Heart left ventricle (tissue), 16 donors: ENCODE data around the gene TMEM254. TPM values are rescaled to one million over a fixed set of nuclear protein-coding genes. Genes with fewer than 3 reads are reported as not detected.

ENCODE experiments used
- ATAC-seq, 4 donors: fragments of 200-7000 bp; cut with Tn5 transposase; one replicate each; pipeline ENCODE4 v1.9.1; 2020 to 2022; ENCODE audit warnings: moderate library complexity in 4 of 4, mild to moderate bottlenecking in 3 of 4, moderate number of reproducible peaks in 1 of 4
- DNase-seq, 5 donors: peaks; one replicate each; pipeline ENCODE4 v3.0.0-alpha.2; 2020
- H3K27ac ChIP-seq, 12 donors: fragments of 200-600 bp; sonication (generic) in 4 of 12; one replicate each; pipeline versions ENCODE4 v1.5.0 to v1.8.0; 2016 to 2022; ENCODE audit warnings: mild to moderate bottlenecking in 2 of 12
- H3K27me3 ChIP-seq, 9 donors: fragments of 200-600 bp; sonication (generic) in 2 of 9; one replicate each; pipeline versions ENCODE4 v1.5.1 to v1.8.0; 2016 to 2022; ENCODE audit warnings: mild to moderate bottlenecking in 3 of 9
- H3K36me3 ChIP-seq, 9 donors: fragments of 200-600 bp; sonication (generic) in 2 of 9; one replicate each; pipeline versions ENCODE4 v1.5.0 to v1.8.0; 2018 to 2022; ENCODE audit warnings: mild to moderate bottlenecking in 2 of 9
- H3K4me1 ChIP-seq, 12 donors: fragments of 200-600 bp; sonication (generic) in 4 of 12; one replicate each; pipeline versions ENCODE4 v1.5.0 to v1.8.0; 2016 to 2022; ENCODE audit warnings: mild to moderate bottlenecking in 3 of 12
- H3K4me3 ChIP-seq, 12 donors: fragments of 200-600 bp; sonication (generic) in 4 of 12; one replicate each; pipeline versions ENCODE4 v1.5.0 to v1.8.0; 2017 to 2022; ENCODE audit warnings: mild to moderate bottlenecking in 9 of 12, moderate library complexity in 4 of 12
- H3K9me3 ChIP-seq, 12 donors: fragments of 200-600 bp; sonication (generic) in 4 of 12; one replicate each; pipeline versions ENCODE4 v1.5.0 to v1.8.0; 2016 to 2022; ENCODE audit warnings: mild to moderate bottlenecking in 1 of 12
- POLR2A ChIP-seq, 2 donors: fragments of 450-650 bp; IDR thresholded peaks; one replicate each; pipeline ENCODE4 v1.6.1; 2017; ENCODE audit warnings: antibody characterized with exemption in 2 of 2, mild to moderate bottlenecking in 2 of 2, moderate library complexity in 2 of 2
- WGBS, 4 donors: extraction: QIAGEN DNeasy Blood & Tissue Kit in 2 of 4; methylation state at CpG; one replicate each; pipeline versions ENCODE4 v1.1.5 to v1.1.7; 2013 to 2018; 5-methylcytosine and 5-hydroxymethylcytosine counted together
- intact Hi-C, 10 donors: fragments of 100-400 bp; cut with DNase I; formaldehyde crosslinking; loops; one replicate each; pipeline versions ENCODE4 v1.11.1 to v1.14.2; 2022
- polyA plus RNA-seq, 2 donors: library from polyadenylated mRNA; stranded (reverse); fragments of 200-250 nt; gene quantifications; one replicate each; pipeline ENCODE4 v1.2.3, GENCODE V29; 2013
- total RNA-seq, 9 donors: library from RNA; depleted of rRNA in 2 of 9; stranded (reverse); fragments of >200 nt in 2 of 9; fragmentation: NEBNext Ultra II Directional in 3 of 9; extraction: Animal tissue kit (Norgen Biotek cat#: 25700) in 3 of 9; gene quantifications; one replicate each; pipeline versions ENCODE4 v1.1.0 to v1.2.4, GENCODE V29; 2016 to 2023
- TF ChIP-seq, protein P1 (sequence below), 12 donors: fragments of 200-600 bp; sonication (generic) in 4 of 12; IDR thresholded peaks; one replicate each; pipeline versions ENCODE4 v1.5.0 to v1.8.0; 2018 to 2022; ENCODE audit warnings: antibody characterized with exemption in 12 of 12, mild to moderate bottlenecking in 5 of 12
- donor health status: ischemic (EF 13 %, LVEDD 7.1; RV severe dilation, severe dysfunction).
- donor health status: healthy with polysubstance abuse.
- donor health status: DM: no; HTN: yes; CAD: no.
- donor health status: DM: no; HTN: no; CAD: no.
- donor health status: ischemic (EF 25% LVEDD 6.9; RV normal size, moderate dysfunction).
- donor health status: ischemic (EF 25% LVEDD 5.7; RV mildly dilated, moderate dysfunction).
- donor health status: healthy.
- donor health status: DM: yes; HTN: yes; CAD: no.
- donor health status: ischemic (EF 35%, LVEDD 5.7; RV mildly dilated, moderate dysfunction).
- donor health status: nonischemic (EF 11% LVEDD 7.7; RV severe dilation, severe dysfunction).
- donor health status: DM: yes; HTN: yes; CAD: no.
- donor health status: PGD.
- donor health status: ischemic (EF 29% LVEDD 5.4; RV normal size, mild dysfunction).
- donor health status: nonischemic (EF 23%, LVEDD 6.1; RV moderate dilation, normal function).

The TMEM254 gene
- total and polyA plus RNA-seq, 11 donors = 4.7 to 13.4 (median 7.0) TPM

DNA sequence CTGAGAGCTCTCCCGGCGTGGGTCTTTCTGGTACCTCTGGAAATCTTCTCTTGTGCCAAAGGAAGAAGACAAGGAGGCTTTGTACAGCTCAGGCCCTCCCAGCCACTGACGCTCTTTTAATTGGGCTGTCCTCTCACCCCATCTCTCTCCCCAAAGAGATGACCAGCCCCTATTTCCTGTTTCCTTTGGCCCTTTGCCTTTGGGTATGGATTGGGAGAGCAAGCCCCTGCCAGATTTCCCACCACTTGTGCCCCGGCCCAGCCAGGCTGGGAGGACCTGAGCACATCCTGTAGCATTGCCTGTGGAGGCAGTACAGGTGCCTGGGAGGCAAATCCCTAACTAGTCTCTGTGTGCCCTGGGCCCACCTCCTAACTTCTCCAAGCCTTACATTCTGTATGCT is 48.4 kb downstream of the TMEM254 start:
- H3K4me3 ChIP-seq = no peak overlapping the region

DNA sequence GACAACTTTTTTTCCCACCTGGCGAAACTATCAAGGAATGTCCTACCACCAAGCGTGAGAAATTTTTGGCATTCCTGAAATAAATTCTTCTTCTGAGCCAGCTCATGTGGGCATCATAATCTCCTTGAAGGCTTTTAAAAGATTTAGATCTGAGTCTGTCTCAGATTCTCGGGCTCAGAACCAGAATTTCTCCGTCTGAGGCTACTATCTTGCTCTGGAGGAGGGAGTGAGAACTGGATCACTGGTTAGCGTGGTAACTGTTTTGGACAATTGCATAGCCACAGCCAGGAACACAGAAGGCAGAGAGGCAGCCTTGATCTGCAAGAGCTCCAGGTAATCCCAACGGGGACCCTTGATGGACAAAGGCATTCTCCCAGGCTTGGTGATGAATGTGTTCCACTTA is 53.0 kb downstream of the TMEM254 start:
- WGBS, 4 donors = 73 to 88% (median 84%) methylated on average over 6 of the region's 6 CpGs

More for the DNA sequence above, 48.4 kb downstream of the TMEM254 start:
- TF ChIP-seq POLR2A (IDR thresholded peaks at IDR 0.05) = no peak
- TF ChIP-seq, protein P1, sequence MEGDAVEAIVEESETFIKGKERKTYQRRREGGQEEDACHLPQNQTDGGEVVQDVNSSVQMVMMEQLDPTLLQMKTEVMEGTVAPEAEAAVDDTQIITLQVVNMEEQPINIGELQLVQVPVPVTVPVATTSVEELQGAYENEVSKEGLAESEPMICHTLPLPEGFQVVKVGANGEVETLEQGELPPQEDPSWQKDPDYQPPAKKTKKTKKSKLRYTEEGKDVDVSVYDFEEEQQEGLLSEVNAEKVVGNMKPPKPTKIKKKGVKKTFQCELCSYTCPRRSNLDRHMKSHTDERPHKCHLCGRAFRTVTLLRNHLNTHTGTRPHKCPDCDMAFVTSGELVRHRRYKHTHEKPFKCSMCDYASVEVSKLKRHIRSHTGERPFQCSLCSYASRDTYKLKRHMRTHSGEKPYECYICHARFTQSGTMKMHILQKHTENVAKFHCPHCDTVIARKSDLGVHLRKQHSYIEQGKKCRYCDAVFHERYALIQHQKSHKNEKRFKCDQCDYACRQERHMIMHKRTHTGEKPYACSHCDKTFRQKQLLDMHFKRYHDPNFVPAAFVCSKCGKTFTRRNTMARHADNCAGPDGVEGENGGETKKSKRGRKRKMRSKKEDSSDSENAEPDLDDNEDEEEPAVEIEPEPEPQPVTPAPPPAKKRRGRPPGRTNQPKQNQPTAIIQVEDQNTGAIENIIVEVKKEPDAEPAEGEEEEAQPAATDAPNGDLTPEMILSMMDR (IDR thresholded peaks at IDR 0.05) = no peak
- peaks cover 0 to 4% (median 0%) of the 10 kb centered on the region in 9 donors for H3K27me3 ChIP-seq
- no peaks in the 10 kb centered on the region for H3K9me3 ChIP-seq
- DNase-seq = peak in 1 of 5 donors; percentile 21
- peaks cover 0 to 7% (median 0%) of the 10 kb centered on the region in 12 donors for H3K4me1 ChIP-seq
- intact Hi-C loops = no loop called here
- ATAC-seq = peak in 3 of 4 donors; percentile 64 to 80 (median 79)
- H3K27ac ChIP-seq = peak overlapping the region in 4 of 12 donors; percentile 19 to 46 (median 33)
- no peaks in the 10 kb centered on the region for H3K36me3 ChIP-seq
- WGBS, 4 donors = 44 to 57% (median 50%) methylated on average over 4 of the region's 4 CpGs

DNA sequence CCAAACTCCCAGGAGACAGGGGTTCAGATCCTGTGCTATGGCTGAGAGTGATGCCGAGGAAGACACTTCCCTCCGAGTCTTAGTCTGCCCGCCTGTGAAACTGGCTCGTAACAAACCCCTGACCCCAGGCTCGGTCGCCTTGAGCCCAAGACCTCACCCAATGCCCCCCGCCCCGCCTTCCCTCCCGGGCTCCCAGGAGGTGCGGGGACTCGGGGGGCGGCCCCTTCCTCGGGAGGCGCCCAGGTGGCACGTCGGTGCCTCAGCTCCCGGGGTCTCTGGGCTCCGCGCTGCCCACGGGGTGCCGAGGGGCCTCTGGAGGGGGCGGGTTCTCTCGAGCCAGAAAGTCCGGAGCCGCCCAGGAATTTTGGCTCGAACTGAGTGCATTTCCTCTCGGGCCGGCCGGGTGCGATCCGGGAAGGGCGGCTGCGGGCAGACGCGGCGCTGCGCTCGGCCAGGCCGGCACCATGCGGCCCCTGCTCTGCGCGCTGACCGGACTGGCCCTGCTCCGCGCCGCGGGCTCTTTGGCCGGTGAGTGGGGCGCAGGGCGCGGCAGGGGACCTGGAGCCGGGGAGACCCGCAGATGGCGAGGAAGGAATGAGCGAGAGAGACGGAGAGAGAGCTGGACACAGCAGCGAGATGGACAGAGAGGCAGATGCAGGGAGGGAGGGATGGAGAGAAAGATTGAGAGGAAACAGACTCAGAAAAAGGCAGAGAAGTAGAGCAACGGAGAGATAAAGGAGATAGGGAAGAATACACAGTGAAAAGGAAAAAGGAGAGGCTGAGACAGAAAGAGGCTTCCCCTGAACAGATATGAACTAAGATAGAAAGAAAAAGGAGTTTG is 54.1 kb downstream of the TMEM254 start, which contains the start of gene PLAC9:
TSS of gene PLAC9 (plus strand) at position 432 of the 841 bp plus-strand sequence. CDS start at position 465, 33 bp downstream.
- Histone ChIP-seq H3K27me3 (peaks cover 0 to 19% (median 0%) of the 10 kb centered on the region in 9 donors), H3K27ac (peak within 1 kb of the TSS; percentile 69 to 90 (median 82)), H3K36me3 (no peaks in the 10 kb centered on the region), H3K9me3 (no peaks in the 10 kb centered on the region), H3K4me3 (peak within 1 kb of the TSS; percentile 30 to 73 (median 62)), H3K4me1 (peaks cover 0 to 50% (median 25%) of the 10 kb centered on the region in 12 donors)
- TF ChIP-seq, protein P1 (IDR thresholded peaks at IDR 0.05) = peak in 1 of 12 donors; percentile 11
- TF ChIP-seq POLR2A (IDR thresholded peaks at IDR 0.05) = peak in 1 of 2 donors; percentile 57
- WGBS, 4 donors = 2 to 4% (median 3%) methylated on average over 29 to 58 of the region's 58 CpGs
- peak in 3 of 4 donors; percentile 34 to 62 (median 56) for ATAC-seq
- peak; percentile 58 to 86 (median 68) for DNase-seq
- intact Hi-C loops = loop anchor here in 3 of 10 donors (5.0 to 10.0 kb wide), 2 partner anchors 55 to 58 kb away; partner anchors contain the start of gene TMEM254 (in 3 of the 3)

More for the DNA sequence above, 53.0 kb downstream of the TMEM254 start:
- no peaks in the 10 kb centered on the region for H3K36me3 ChIP-seq
- ATAC-seq (no peak), DNase-seq (no peak)
- peaks cover 0 to 40% (median 17%) of the 10 kb centered on the region in 12 donors for H3K4me1 ChIP-seq
- TF ChIP-seq, protein P1 (IDR thresholded peaks at IDR 0.05) = no peak
- TF ChIP-seq POLR2A (IDR thresholded peaks at IDR 0.05) = no peak
- intact Hi-C loops = loop anchor here in 3 of 10 donors (5.0 to 10.0 kb wide), 2 partner anchors 54 to 57 kb away; partner anchors contain the start of gene TMEM254 (in 3 of the 3)
- peak overlapping the region in 1 of 12 donors; percentile 73 for H3K4me3 ChIP-seq
- no peaks in the 10 kb centered on the region for H3K9me3 ChIP-seq
- peak overlapping the region in 4 of 12 donors; percentile 78 to 90 (median 82) for H3K27ac ChIP-seq
- H3K27me3 ChIP-seq = peaks cover 0 to 19% (median 0%) of the 10 kb centered on the region in 9 donors
